HepG2 (cell line): ENCODE data around the gene CCDC30. TPM values are rescaled to one million over a fixed set of nuclear protein-coding genes. Genes with fewer than 3 reads are reported as not detected.

Experiments
- ELF1 ChIP-seq: sonication (generic); formaldehyde crosslinking; IDR thresholded peaks from 2 replicates; pipeline ENCODE4 v1.4.0; 2020; ENCODE audit warnings: missing genetic modification reagents
- HDAC2 ChIP-seq: sonication (generic); formaldehyde crosslinking; IDR thresholded peaks from 2 replicates; pipeline ENCODE4 v1.4.0; 2020; ENCODE audit warnings: missing genetic modification reagents
- KDM5B ChIP-seq: sonication (generic); formaldehyde crosslinking; IDR thresholded peaks from 2 replicates; pipeline ENCODE4 v1.4.0; 2020; ENCODE audit warnings: missing genetic modification reagents, mild to moderate bottlenecking, borderline replicate concordance
- KMT2B ChIP-seq: IDR thresholded peaks from 2 replicates; pipeline ENCODE4 v1.6.1; 2016; ENCODE audit warnings: missing genetic modification reagents, missing compliant biosample characterization
- POLR2A ChIP-seq, 2 experiments: IDR thresholded peaks; 2 replicates each; pipeline ENCODE4 v1.6.1; 2011; ENCODE audit warnings: low read depth in 2 of 2, low read length in 2 of 2, mild to moderate bottlenecking in 1 of 2, moderate library complexity in 1 of 2; ENCODE audit not compliant: insufficient read depth in 1 of 2
- RFXANK ChIP-seq: IDR thresholded peaks from 2 replicates; pipeline ENCODE4 v1.6.1; 2016
- SRY ChIP-seq: sonication (generic); formaldehyde crosslinking; IDR thresholded peaks from 2 replicates; pipeline ENCODE4 v1.8.0; 2022; ENCODE audit warnings: mild to moderate bottlenecking, missing genetic modification reagents
- ZNF10 ChIP-seq: sonication (generic); formaldehyde crosslinking; IDR thresholded peaks from 2 replicates; pipeline ENCODE4 v1.4.0; 2020; ENCODE audit warnings: mild to moderate bottlenecking, low read depth, missing genetic modification reagents, borderline replicate concordance
- ZNF343 ChIP-seq: sonication (generic); formaldehyde crosslinking; IDR thresholded peaks from 2 replicates; pipeline ENCODE4 v1.4.0; 2020; ENCODE audit warnings: mild to moderate bottlenecking, missing genetic modification reagents
- ZNF567 ChIP-seq: sonication (generic); formaldehyde crosslinking; IDR thresholded peaks from 2 replicates; pipeline ENCODE4 v1.8.1; 2023; ENCODE audit warnings: mild to moderate bottlenecking, missing genetic modification reagents, borderline replicate concordance
- ZNF772 ChIP-seq: sonication (generic); formaldehyde crosslinking; IDR thresholded peaks from 2 replicates; pipeline ENCODE4 v1.5.0; 2020; ENCODE audit warnings: mild to moderate bottlenecking, missing genetic modification reagents
- ZNF883 ChIP-seq: sonication (generic); formaldehyde crosslinking; IDR thresholded peaks from 2 replicates; pipeline ENCODE4 v1.5.1; 2020; ENCODE audit warnings: mild to moderate bottlenecking, missing genetic modification reagents; ENCODE audit errors: not compliant biosample characterization
- polyA plus RNA-seq, 8 experiments: library from polyadenylated mRNA; depleted of rRNA in 3 of 8; stranded (reverse) in 7 of 8; unstranded in 1 of 8; fragments of >200 nt; fragmentation: Illumina TruSeq in 4 of 8; extraction: Trizol in 4 of 8; gene quantifications; 2 replicates each; pipeline versions ENCODE4 v1.2.1 to v1.2.3, GENCODE V29; 2011 to 2016; ENCODE audit warnings: low read depth in 4 of 8, missing spikeins in 1 of 8, mixed read lengths in 1 of 8; ENCODE audit not compliant: insufficient read depth in 1 of 8
- total RNA-seq, 5 experiments: library from RNA; depleted of rRNA; stranded (reverse); fragments of >200 nt; fragmentation: Illumina TruSeq; extraction: Trizol; gene quantifications; 2 replicates each; pipeline ENCODE4 v1.2.3, GENCODE V29; 2016; ENCODE audit warnings: low read depth in 1 of 5
- TF ChIP-seq, protein P1 (sequence below): sonication (generic); formaldehyde crosslinking; IDR thresholded peaks from 2 replicates; pipeline ENCODE4 v1.9.0; 2021; ENCODE audit warnings: missing genetic modification reagents, mild to moderate bottlenecking, borderline replicate concordance
- TF ChIP-seq, protein P2 (sequence below): IDR thresholded peaks from 2 replicates; pipeline ENCODE4 v1.6.1; 2016; ENCODE audit warnings: low read depth, control low read depth
- TF ChIP-seq, protein P3 (sequence below): sonication (generic); formaldehyde crosslinking; IDR thresholded peaks from 2 replicates; pipeline ENCODE4 v1.8.1; 2023; ENCODE audit warnings: mild to moderate bottlenecking, missing genetic modification reagents
- TF ChIP-seq, protein P4 (sequence below): sonication (generic); formaldehyde crosslinking; IDR thresholded peaks from 2 replicates; pipeline ENCODE4 v1.5.0; 2020; ENCODE audit warnings: mild to moderate bottlenecking, missing genetic modification reagents, borderline replicate concordance

Gene CCDC30
- total and polyA plus RNA-seq, 2 of the 13 experiments (the other 11 are each of a cell fraction or from before 2014, with no cell fraction given), result 0.25 to 0.77 TPM

DNA sequence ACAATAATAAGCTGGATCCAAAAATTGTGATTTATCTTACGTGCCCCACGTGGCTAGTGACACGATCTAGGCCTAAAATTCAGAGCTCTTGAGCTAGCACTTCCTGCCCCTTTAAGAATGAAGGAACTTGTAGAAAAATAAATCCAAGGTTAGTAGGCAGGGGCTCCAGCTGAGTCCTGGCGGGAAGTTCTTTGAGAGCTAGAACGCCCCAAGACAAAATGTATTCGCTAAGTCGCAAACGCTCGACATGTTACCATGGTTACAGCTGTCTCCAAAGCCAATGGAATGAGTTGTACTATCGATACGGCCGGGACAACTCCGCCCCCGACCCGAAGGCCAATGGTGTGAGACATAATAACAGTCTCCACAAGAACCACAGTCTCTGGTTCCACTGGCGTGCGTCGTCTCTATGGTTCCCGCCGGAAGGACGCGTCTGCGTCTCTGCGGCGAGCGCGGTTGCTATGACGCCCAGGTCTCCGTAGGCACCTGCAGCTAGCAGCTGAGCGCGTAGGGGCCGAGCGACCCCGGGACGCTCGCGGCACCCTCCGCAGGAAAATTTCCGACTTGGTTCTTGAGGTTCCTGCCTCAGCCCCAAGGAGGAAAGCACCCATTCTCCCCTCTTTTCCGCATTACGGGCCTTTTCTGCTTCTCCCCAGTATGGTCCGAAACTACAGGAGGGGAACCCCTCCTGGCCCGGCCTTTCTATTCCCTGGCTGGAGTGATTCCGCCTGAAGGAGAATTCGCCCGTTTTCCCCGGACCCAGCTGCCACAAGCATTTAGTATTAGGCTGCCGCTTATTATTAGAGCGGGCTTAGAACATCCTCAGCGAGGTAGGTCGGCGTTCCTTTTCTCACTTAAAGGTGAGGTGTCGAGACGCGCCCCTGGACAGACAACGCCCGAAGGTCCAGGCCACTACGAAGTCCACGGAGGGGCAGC, at the start of gene CCDC30 (continued):
- TF ChIP-seq, protein P1, sequence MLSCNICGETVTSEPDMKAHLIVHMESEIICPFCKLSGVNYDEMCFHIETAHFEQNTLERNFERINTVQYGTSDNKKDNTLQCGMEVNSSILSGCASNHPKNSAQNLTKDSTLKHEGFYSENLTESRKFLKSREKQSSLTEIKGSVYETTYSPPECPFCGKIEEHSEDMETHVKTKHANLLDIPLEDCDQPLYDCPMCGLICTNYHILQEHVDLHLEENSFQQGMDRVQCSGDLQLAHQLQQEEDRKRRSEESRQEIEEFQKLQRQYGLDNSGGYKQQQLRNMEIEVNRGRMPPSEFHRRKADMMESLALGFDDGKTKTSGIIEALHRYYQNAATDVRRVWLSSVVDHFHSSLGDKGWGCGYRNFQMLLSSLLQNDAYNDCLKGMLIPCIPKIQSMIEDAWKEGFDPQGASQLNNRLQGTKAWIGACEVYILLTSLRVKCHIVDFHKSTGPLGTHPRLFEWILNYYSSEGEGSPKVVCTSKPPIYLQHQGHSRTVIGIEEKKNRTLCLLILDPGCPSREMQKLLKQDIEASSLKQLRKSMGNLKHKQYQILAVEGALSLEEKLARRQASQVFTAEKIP (CRISPR knock-in tag), result no peak
- TF ChIP-seq, protein P2, sequence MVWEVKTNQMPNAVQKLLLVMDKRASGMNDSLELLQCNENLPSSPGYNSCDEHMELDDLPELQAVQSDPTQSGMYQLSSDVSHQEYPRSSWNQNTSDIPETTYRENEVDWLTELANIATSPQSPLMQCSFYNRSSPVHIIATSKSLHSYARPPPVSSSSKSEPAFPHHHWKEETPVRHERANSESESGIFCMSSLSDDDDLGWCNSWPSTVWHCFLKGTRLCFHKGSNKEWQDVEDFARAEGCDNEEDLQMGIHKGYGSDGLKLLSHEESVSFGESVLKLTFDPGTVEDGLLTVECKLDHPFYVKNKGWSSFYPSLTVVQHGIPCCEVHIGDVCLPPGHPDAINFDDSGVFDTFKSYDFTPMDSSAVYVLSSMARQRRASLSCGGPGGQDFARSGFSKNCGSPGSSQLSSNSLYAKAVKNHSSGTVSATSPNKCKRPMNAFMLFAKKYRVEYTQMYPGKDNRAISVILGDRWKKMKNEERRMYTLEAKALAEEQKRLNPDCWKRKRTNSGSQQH (CRISPR knock-in tag), result no peak
- TF ChIP-seq POLR2A (IDR thresholded peaks at IDR 0.05; ENCODE audit: insufficient read depth in 1 of 2, low read depth in 2 of 2, low read length in 2 of 2) (0 out of 4 replicates have a peak, but pooled peaks of 1 of the 2 experiments have one; percentile 31), RFXANK (CRISPR knock-in tag) (0 out of 2 replicates have a peak, but pooled peaks have one; percentile 48), ZNF567 (no peak), SRY (no peak), KMT2B (CRISPR knock-in tag) (peak; percentile 80; the same call in 1 of the 2 replicates), KDM5B (CRISPR knock-in tag) (peak; percentile 37; the same call in 1 of the 2 replicates), ZNF772 (no peak), ZNF343 (CRISPR knock-in tag) (no peak), ZNF883 (CRISPR knock-in tag) (peak; percentile 53), ZNF10 (CRISPR knock-in tag) (no peak), ELF1 (CRISPR knock-in tag) (peak; percentile 37; the same call in 1 of the 2 replicates), HDAC2 (CRISPR knock-in tag) (peak; percentile 46; the same call in 1 of the 2 replicates)
- TF ChIP-seq, protein P3, sequence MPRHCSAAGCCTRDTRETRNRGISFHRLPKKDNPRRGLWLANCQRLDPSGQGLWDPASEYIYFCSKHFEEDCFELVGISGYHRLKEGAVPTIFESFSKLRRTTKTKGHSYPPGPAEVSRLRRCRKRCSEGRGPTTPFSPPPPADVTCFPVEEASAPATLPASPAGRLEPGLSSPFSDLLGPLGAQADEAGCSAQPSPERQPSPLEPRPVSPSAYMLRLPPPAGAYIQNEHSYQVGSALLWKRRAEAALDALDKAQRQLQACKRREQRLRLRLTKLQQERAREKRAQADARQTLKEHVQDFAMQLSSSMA, result no peak
- TF ChIP-seq, protein P4, sequence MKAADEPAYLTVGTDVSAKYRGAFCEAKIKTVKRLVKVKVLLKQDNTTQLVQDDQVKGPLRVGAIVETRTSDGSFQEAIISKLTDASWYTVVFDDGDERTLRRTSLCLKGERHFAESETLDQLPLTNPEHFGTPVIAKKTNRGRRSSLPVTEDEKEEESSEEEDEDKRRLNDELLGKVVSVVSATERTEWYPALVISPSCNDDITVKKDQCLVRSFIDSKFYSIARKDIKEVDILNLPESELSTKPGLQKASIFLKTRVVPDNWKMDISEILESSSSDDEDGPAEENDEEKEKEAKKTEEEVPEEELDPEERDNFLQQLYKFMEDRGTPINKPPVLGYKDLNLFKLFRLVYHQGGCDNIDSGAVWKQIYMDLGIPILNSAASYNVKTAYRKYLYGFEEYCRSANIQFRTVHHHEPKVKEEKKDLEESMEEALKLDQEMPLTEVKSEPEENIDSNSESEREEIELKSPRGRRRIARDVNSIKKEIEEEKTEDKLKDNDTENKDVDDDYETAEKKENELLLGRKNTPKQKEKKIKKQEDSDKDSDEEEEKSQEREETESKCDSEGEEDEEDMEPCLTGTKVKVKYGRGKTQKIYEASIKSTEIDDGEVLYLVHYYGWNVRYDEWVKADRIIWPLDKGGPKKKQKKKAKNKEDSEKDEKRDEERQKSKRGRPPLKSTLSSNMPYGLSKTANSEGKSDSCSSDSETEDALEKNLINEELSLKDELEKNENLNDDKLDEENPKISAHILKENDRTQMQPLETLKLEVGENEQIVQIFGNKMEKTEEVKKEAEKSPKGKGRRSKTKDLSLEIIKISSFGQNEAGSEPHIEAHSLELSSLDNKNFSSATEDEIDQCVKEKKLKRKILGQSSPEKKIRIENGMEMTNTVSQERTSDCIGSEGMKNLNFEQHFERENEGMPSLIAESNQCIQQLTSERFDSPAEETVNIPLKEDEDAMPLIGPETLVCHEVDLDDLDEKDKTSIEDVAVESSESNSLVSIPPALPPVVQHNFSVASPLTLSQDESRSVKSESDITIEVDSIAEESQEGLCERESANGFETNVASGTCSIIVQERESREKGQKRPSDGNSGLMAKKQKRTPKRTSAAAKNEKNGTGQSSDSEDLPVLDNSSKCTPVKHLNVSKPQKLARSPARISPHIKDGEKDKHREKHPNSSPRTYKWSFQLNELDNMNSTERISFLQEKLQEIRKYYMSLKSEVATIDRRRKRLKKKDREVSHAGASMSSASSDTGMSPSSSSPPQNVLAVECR (CRISPR knock-in tag), result peak; percentile 99
